GM18951 (cell line): ENCODE data around the gene CAV2.

ENCODE experiments used
- POLR2A ChIP-seq: IDR thresholded peaks from 4 replicates; pipeline ENCODE4 v1.6.1; 2011; ENCODE audit warnings: mild to moderate bottlenecking; ENCODE audit not compliant: insufficient read length, insufficient read depth; ENCODE audit errors: extremely low read depth
- in situ Hi-C: fragments of 300-500 bp; cut with MboI; formaldehyde crosslinking; loops from one replicate; pipeline ENCODE4 v1.12.0; 2022; ENCODE audit warnings: low sequenced_read_pairs, mixed read lengths, inconsistent platforms; ENCODE audit not compliant: unreplicated experiment

The CAV2 gene

GRCh38 chr7:116499168-116500077 is at the start of gene CAV2:
TSS of gene CAV2 (plus strand) at chr7:116499738. CDS start at chr7:116499782, 44 bp downstream.
- in situ Hi-C loops, result no loop called here
- TF ChIP-seq POLR2A, result no peak

DNA sequence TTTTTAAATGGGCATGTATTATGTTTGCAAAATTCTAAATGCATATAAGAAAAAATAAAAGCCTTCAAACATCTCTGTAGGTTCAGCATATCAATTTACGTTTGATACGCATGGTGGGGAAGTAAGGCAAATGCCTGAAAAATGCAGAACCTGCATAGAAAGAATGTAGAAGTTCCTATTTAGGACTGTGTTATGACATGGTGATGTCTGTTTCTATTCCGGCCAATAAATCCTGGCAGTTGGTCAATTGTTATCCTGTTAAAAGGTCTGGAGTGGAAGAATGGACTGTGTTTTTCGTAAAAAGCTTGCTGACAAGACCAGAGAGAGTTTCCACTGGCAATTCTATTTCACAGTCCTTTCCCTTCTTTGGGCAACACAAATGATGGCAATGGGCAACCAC is 49.6 kb upstream of the CAV2 start:
- in situ Hi-C loops, result no loop called here
- TF ChIP-seq POLR2A, result no peak

DNA sequence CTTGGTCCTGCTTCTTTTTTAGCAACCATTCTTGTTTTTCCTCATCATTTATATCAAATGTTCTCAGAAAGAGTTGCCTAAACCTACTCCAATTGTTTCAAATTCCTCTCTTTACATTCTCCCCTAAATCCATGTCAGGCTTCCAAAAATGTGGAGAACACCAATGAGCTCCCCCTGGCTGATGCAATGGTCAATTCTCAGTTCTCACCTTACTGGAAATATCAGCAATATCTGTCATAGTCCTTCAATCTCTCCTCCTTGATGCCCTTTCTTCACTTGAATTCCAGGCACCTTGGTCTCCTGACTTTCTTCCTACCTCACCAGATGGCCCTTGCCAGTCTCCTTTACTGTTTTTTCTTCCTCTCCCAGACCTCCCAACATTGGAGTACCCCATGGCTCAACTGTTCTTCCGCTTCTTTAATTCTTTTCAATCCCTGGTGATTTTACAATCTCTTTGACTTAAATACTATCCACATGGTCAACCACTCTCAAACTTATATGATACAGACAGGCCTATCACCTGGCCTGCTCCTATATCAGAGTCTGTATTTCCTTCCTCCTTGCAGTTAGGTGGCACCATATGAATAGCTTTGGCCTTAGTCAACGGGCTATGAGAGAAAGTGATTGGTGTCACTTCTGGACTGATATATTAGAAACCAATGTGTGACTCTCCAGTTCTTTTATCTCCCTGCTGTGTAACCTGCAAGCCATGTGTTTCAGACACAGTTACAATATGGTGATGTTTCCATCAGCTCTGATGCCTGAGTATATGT is 47.4 kb upstream of the CAV2 start:
- in situ Hi-C loops, result no loop called here
- no peak for TF ChIP-seq POLR2A

DNA sequence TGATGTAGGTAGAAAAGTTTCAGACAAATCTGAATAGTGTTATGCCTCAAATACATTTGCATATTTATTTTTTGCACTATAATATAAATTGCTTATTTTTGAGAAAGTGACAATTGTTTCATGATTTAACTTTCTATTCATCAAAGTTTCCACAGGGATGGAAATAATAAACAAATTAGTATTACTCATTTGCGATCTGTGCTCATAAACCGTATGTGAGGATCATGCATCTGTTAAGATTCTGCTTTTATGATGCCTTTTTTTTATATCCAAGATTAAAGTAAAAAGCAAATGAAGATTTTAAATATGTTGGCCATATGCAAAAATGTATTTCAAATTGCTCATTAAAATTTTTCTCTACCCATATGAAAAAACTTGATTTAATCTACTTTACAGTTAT is 45.2 kb upstream of the CAV2 start:
- TF ChIP-seq POLR2A, result no peak
- in situ Hi-C loops, result no loop called here

DNA sequence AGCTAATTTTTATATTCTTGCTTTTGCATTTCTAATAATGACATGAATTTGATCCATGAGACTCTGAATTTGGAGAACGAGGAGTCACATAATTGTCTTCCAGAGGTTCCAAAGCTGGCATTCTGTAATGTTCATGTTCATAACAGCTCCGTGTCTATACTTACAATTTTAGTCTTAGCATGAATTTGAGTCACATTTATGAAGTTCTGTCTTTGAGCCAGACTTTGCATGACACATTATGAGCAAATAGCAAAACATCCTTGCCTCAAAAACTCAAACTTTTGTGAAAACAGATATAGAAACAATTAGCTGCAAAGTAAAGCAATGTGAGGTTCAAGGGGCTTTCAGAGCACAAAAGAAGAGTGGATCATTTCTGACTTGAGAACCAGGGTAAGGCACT is 44.5 kb upstream of the CAV2 start:
- in situ Hi-C loops, result no loop called here
- no peak for TF ChIP-seq POLR2A

- in situ Hi-C loops, result no loop called here
- TF ChIP-seq POLR2A, result no peak
These were observed 44.0 kb upstream of the CAV2 start for GRCh38 chr7:116455499-116455898.

GRCh38 chr7:116461500-116461899 is 38.0 kb upstream of the CAV2 start:
- in situ Hi-C loops, result no loop called here
- no peak for TF ChIP-seq POLR2A

GRCh38 chr7:116463956-116464355 is 35.6 kb upstream of the CAV2 start:
- in situ Hi-C loops, result no loop called here
- no peak for TF ChIP-seq POLR2A

DNA sequence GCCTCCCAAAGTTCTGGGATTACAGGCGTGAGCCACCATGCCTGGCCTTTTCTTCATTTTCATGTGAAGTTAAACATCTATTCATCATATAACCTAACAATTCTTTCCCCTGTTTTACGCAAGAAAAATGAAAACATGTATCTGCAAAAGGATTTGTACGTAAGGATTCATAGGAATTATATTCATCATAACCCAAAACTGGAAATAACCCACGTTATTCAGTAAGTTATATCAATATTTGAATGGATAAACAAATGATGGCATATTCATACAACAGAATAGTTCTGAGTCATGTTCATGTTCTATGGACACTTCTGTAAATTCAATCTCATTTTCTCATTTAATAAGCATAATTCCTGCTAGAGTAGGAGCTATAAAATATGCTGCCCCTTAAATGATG is 35.2 kb upstream of the CAV2 start:
- in situ Hi-C loops, result no loop called here
- TF ChIP-seq POLR2A, result no peak

DNA sequence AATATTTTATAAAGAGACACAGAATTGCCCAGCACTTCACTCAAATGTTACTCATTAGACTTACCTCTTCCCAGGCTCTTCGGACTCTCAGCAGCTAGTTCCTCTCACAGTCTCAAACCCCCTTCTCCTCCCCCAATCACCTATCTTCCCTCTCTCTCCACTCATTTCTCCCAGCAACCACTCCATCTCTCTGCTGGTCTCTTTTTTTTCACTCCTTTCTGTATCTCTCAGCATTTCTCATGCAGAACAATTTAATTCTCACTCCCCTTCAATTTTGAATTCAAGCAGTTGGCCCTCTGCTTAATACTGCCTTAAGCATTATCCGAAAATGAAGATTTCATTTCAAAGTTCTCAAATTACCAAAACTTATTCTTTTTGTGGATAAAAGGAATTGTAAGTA is 34.4 kb upstream of the CAV2 start:
- in situ Hi-C loops, result no loop called here
- no peak for TF ChIP-seq POLR2A

- no peak for TF ChIP-seq POLR2A
- in situ Hi-C loops, result no loop called here
These were observed 31.0 kb upstream of the CAV2 start for GRCh38 chr7:116468534-116468933.

- in situ Hi-C loops, result no loop called here
- TF ChIP-seq POLR2A, result no peak
These were observed 21.9 kb upstream of the CAV2 start for GRCh38 chr7:116477625-116478024.

DNA sequence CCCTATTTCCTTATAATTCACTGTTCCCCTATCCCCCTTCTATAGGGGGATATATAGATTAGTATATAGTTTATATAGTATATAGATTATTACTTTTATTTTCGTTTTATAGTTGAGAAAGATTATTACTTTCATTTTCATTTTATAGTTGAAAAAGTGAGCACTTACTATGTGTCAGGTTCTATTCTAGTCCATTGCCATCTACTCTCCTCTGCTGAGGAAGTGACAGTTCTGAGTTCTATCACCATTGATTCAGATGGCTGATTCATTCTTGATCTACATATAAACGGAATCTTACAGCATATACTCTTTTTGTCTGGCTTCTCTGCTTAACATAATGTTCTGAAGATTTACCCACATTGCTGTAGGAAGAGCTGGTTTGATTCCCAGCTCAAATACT is 20.7 kb upstream of the CAV2 start:
- in situ Hi-C loops, result no loop called here
- TF ChIP-seq POLR2A, result no peak
